CD4-positive, alpha-beta T cell treated with Interleukin-4 for 1 hour (primary cell): ENCODE results near the gene AVPR2.

Experiments used
- DNase-seq, 2 donors: peaks; one replicate each; pipeline ENCODE4 v3.0.0-alpha.2; 2020 to 2022

The AVPR2 gene

GRCh38 chrX:153871946-153872878 lies 32.3 kb upstream of the AVPR2 start:
- no peak for DNase-seq

DNA sequence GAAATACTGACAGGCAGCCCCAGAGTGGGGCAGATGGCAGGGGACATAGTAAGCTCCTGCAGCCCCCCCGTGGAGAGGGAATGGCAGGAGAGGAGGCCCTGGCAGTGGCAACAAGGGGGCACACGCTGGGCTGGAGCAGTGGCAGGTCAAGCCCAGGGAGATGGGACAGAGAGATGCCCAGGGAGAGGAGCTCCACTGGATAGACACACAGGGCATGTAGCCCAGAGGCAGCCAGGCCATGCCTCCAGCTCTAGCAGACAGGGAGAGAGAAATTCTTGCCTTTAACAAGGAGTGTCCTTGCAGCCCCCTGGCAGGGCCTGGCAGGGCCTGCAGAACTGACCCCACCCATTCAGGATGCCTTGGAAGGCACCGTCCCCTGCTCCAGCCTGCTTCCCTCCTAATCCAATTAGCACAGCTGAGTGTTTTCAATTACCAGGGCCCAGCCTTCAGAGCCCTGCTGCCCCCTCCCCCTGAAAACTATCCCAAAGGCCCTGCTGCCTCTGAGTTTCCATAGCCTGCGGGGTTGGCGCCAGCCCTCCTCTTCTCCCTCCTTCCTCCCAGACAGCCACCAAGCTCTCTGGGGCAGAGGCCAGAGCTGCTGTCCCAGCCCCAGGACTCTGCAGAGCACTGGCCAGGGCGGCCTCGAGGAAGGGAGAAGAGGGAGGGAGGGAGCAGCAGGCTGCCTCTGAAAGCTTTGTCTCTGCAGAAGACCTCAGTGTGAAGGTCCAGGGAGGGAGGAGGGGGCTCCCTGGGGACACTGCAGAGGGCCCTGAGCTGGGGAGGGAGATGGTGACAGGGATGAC lies 31.0 kb upstream of the AVPR2 start:
- no peak for DNase-seq

DNA sequence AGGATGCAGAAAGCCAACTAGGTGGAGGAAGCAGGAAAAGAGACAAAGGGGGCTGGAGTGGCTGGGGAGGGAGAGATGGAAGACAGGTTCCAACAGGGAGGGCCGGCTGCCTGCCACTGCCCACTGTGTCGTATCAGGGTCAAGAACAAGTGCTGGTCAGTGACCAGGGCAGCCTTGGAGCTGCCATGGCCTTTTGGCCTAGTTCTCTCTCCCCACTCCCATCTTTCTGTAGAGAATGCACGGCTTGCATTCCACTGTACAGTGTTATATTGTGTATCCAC lies 30.4 kb upstream of the AVPR2 start:
- no peak for DNase-seq

- no peak for DNase-seq
Observed at GRCh38 chrX:153874366-153875125, 29.9 kb upstream of the AVPR2 start.

GRCh38 chrX:153875391-153876111 lies 28.9 kb upstream of the AVPR2 start:
- peak; percentile 57 to 63 for DNase-seq

DNA sequence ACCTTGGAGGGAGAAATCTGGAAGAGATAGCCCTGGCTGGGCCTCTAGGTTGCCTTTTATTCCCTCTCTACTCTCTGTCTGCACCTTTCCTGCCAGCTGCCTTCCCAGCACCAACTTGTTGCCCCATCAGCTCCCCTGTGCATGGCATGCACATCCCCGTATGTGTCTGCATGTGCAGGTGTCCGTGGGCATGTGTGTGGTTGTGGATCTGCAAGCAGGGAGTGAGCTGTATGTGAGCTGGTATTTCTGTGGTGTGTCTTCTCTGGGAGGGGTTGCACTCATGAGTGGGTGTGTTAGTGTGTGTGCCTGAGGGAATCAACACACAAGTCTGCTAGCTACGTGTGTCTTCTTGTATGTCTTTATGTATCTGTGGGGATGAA lies 28.4 kb upstream of the AVPR2 start:
- DNase-seq, result no peak

GRCh38 chrX:153877571-153878261 lies 26.8 kb upstream of the AVPR2 start:
- no peak for DNase-seq

DNA sequence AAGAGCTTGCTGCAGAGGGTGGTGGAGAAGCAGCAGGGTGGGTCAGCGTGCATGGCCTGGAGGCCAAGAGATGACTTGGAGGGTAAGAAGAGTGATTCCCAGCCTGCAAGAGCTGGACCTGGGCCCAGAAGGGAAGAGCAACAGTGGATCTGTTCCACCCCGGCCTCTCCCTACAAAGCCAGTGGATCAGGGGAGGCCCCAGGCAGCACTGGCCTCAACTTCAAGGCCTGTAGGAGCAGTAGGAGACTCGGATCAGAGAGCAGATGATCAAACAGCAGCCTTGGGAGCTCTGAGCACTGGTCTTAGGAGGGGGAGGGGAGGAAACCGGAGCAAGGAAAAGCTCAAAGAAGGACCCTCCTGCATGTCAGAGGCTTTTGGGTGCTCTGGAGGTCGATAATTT lies 26.1 kb upstream of the AVPR2 start:
- no peak for DNase-seq

- DNase-seq, result no peak
Observed at GRCh38 chrX:153878969-153879653, 25.4 kb upstream of the AVPR2 start.

- DNase-seq, result no peak
Observed at GRCh38 chrX:153879741-153880439, 24.6 kb upstream of the AVPR2 start.

- DNase-seq, result no peak
Observed at GRCh38 chrX:153880440-153880815, 24.0 kb upstream of the AVPR2 start.

- DNase-seq, result no peak
Observed at GRCh38 chrX:153881281-153881680, 23.2 kb upstream of the AVPR2 start.

DNA sequence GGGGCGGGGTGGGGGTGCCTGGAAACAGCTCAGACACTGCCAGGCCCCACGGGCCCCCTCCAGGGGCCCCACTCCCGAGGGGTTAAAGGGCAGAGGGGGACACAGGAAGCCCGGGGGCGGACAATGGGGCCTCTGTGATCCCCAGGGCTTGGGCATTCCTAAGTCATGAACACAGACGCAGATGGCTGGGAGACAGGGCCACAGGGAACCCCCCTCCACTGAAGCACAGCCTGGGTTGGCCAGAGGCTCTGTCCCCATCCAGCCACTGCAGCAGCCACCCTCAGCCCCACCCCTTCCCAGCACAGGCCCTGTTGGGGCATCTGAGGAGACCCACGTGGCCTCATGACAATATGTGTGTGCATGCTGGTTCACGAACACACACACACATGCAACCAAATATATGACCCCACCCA lies 22.4 kb upstream of the AVPR2 start:
- DNase-seq, result no peak

- no peak for DNase-seq
Observed at GRCh38 chrX:153882557-153882956, 21.9 kb upstream of the AVPR2 start.

DNA sequence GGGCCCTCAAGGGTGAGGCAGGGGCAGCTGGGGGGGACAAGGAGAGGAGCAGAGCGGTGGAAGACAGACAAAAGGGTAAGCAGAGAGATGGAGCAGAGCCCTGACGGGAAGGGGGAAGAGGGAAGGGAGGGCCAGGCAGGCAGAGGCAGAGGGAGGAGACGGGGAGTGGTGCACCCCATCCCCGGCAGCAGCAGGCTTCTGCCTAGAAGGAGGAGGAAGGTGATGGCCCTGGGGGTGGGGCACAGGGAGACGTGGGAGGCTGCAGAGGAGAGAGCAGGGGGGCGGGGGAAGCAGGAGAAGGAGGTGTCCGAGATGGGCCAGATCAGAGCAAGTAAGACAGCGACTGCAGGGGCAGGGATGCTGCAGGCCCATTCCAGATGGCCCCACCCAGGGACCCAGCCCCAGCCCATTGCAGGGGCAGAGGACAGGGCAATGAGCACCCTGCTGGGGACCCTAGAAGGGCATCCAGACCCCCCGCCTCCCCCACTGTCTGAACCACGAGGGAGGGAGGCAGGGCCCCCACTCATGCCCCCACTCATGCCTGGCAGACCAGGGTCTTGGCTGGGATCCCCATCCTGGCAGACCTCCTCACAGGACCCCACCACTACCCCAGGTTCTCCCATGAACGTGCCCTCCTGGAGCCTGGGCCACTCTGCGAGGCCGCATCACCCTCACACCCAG lies 21.2 kb upstream of the AVPR2 start:
- no peak for DNase-seq

GRCh38 chrX:153884136-153884535 lies 20.3 kb upstream of the AVPR2 start:
- no peak for DNase-seq

- DNase-seq, result no peak
Observed at GRCh38 chrX:153884590-153884989, 19.9 kb upstream of the AVPR2 start.

DNA sequence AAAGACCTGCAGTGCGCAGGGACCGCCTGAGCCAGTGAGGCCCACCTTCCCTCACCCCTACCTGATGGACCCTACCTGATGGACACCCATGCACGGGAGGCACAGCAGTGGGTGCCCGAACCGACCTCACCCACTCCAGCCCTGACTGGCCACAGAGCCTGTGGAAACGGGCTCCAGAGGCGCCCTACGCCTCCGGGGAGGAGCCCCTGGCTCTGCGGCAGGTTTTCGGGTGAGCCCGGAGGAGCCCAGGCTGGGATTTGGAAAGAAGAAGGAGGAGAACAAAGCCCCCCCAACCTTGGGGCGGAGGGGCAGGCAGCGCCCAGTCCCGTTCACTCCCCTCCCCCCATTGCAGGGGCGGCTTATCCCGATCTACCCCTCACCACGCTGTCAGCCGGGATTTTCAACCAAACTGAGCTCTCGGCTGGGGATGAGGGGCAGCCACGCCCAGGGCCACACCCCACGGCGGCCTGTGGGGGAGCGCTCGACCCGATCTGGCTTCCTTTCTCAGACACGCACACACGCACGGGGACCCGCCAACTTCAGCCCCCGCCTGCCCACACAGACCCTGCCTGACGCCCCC lies 19.2 kb upstream of the AVPR2 start:
- DNase-seq, result no peak

DNA sequence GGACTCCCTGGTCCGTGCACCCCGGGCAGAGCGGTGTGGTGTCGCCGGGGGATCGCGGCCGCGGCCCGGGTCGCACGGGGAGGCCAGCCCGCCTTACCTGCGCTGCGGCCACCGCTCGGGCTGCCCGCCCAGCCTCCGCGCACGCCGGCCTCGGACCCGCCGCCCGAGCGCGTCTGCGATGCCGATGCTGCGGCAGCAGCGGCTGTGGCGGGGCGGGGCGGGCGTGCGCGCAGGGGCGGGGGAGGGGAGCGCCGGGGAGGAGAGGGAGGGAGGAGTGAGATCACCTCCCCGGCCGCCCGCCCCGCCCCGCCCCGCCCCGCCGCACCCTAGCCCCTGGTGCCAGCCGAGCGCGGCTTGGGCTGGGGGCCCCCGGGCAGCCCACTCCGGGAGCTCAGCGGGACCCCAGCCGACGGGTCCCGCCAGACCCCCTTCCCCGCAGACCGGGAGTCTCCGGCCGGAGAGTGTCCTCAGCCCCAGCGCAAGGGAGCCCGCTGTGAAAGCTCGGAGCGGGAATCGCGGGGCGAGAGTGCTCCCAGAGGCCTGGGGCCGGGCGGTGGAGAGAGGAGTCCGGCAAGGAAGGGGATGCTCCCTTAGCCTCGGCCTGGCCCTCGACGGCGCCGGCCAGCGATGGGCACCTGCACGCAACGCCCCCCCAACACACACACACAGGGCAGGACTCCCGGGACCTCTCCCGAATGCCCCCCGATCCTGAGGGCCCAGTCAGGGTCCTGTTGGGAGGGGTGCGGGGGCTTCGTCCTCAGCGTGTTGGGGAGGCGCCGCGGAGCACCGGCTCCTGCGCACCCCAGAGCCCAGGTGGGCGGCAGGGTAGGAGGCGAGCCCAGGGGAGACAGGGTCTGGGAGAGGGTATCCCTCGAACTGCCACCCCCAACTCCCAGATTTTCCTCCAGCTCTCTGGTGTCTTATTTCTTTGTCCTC lies 18.2 kb upstream of the AVPR2 start, which contains the start of gene L1CAM:
TSS of gene L1CAM (minus strand) at position 206 of the 936 bp plus-strand sequence. CDS start 10,337 bp downstream, outside the sequence.
- DNase-seq, result peak in 1 of 2 donors; percentile 29
